NCI-H2171 treated with DMSO at 0.1 percent for 48 hours (cell line): Measurements from ENCODE around the gene AMPD2.
A peak's percentile ranks its signal among the peaks of the same experiment; 100 is the strongest.

Source experiments
- DNase-seq: peaks from one replicate; lab custom pipeline; 2025; lab: John Stamatoyannopoulos, UW

AMPD2 gene

DNA sequence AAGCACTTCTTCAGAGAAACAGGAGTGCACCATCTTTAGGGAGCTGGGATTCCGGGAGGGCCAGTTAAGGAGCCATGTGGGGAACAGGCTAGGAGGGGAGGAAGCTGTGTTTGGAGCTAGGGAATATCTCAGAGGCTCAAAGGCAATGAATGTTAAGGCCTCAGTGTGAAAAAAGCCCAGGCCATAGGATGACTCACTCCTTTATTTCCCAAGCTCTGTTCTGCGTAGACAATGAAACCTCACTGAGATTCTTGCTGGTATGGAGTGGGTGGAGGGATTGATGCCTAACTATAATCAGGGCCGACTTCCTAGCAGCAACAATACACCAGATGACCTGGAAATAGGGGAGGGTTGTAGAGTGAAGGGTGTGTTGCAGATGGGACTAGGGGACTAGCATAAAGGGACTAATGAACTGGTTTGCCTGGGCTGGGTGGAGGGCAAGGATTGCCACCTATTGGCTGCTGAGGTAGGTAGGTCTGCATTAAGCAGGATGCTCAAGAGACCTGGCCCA lies 2.3 kb upstream of the AMPD2 start:
- no peak for DNase-seq

- no peak for DNase-seq
These were observed 719 bp upstream of the AMPD2 start for GRCh38 chr1:109618661-109619575.

DNA sequence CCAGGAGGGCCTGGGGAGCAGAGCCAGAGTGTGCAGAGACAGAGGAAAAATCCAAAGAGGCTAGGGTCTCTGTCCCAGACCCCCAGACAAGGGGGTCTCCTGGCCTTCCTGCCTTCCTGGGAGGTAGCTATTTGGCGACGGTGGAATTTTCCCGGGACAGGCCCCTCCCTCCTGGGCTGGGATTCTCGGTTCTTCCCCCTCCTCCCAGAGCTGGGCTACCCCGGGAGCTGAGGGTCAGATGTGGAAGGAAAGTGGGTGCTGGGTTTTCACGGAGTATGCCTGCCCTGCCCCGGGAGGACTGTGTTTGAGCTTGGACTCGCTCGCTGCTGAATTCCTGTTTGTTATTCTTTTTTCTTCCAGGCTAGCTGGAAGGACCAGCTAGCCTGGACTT lies 759 bp downstream of the AMPD2 start:
- DNase-seq = no peak

GRCh38 chr1:109620841-109621286 lies 1.2 kb downstream of the AMPD2 start:
- DNase-seq = peak; percentile 93

- DNase-seq = no peak
These were observed 1.9 kb downstream of the AMPD2 start for GRCh38 chr1:109621379-109622136.

DNA sequence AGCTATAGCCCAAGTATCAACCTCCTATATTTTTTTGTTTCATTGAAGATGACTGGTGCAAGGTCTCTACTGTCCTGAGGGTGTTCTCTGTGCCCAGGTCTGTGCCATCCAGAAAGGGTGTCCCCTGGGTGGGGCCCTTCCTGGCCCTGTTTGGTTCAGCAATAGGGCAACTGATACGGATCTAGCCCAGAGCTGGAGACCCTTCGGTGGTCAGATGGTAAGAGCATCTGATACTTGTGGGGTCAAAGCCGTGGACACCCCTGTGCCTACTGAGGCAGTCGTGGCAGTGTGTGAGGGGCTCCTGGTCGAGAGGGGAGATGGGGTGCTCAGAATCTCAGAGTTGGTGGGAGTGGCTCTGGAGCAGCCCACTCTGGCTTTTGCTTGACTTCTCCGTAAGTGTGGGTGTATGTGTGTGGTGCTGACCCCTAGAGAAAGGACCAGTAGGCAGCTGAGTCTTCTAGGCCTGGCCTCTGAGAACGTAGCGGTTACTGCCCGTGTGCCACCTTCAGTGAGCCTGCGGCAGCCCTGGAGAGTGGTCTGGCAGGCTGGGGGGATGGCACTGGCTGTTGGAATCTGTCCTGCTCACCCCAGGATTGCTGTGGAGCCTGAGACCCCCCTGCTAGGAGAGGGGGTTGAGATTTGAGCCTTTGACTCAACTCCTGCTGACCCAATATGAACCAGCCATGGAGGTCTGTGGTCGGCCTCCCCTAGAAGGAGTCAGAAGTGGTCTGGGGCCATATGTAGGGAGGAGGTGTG lies 2.7 kb downstream of the AMPD2 start:
- DNase-seq = no peak

DNA sequence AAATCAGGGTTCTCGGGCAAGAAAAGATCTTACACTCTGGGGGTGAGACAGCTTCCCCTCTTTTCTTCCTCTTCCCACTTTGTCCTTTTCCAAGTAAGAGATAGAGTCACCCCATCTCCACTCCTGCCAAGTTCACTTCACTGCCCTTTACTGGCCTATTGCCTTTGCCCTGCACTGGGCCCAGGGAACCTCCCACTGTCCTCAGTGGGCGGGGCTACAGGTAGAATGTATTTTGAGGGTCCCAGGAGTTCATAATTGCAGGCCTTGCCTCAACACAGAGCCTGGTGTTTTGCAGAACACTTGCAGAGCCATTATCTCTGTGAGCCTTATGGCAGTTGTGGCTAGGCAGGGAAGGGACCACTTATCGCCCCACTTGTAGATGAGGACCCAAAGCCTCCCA lies 3.3 kb downstream of the AMPD2 start:
- DNase-seq = no peak

DNA sequence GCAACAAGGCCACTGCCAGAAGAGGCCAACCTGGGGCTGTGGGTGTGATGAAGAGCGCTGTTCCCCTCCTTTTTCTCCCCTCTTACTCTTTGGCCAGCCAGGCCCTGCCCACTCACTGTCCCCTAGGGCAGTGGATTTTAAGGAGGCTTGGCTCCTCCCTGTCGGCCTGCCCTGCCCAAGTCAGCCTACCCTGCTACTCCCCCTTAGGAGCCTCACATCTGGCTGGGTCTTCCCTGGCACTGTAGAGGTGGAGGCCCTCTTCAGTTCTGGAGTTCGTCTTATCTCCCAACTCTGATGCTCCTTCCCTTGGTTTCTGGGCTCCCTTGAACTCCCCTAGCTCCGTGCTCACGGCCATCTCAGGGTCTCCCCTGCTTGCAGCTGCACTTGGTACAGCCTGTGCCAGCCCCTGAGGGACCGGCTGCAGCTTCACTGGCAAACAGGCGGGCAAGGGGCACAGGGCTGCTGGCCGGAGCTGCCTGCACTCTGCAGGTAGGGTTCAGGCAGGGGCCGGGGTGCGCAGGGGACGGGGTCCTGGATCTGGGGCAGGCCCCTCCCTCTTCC lies 4.0 kb downstream of the AMPD2 start:
- no peak for DNase-seq

DNA sequence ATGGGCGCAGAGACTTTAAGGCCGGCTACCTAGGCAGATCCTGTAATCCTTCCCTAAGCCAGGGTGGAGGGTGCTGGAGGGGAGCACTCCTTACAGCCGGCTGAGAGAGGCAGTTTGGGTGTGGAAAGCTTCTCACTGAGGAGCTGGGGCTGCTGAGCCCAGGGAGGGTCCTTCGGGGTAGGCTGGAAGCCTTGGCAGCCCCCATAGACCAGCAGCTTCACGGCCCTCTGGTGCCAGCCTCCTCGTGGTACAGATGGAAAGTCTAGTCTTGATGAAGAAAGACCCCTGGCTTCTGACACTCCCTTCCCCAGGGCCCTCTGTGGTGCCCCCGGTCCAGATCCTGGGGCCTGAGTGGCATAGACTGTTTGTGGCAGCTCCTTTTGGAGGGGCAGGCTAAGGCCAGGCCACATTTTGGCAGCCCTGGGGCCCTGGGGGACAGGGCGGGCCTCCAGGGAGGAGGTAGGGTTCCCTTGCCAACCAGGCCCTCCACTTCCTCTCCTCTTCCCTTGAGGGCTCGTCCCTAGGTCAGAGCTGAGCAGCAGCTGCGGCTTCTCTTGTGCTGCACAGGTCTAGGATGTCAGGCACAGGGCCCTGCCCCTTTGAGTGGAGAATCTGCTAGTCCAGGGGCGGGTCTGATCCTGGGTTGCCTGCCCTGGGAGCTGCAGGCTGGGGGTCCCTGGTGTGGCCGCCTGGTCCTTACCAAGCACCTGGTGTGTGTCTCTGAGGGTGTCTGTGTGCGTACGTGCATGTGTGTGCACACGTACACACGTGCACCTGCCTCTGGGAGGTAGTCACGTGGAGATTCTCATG lies 4.8 kb downstream of the AMPD2 start:
- DNase-seq = peak; percentile 72

DNA sequence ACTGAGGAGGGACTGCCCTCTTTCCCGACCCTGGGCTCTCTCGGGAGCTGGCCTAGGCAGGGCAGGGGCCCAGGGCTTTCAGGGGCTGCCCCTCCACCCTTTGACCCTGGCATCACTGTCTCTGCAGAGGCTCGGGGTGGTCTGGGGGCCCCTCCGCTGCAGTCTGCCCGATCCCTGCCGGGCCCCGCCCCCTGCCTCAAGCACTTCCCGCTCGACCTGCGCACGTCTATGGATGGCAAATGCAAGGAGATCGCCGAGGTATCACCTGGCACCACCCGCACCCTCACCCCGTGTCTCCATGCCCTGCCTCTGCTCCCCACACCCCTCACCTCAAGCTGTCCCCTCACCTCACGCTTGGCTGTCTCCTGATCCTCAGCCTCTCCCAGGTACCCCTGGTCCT lies 5.5 kb downstream of the AMPD2 start:
- DNase-seq = no peak

GRCh38 chr1:109625601-109626560 lies 6.2 kb downstream of the AMPD2 start:
- DNase-seq = peak; percentile 57

DNA sequence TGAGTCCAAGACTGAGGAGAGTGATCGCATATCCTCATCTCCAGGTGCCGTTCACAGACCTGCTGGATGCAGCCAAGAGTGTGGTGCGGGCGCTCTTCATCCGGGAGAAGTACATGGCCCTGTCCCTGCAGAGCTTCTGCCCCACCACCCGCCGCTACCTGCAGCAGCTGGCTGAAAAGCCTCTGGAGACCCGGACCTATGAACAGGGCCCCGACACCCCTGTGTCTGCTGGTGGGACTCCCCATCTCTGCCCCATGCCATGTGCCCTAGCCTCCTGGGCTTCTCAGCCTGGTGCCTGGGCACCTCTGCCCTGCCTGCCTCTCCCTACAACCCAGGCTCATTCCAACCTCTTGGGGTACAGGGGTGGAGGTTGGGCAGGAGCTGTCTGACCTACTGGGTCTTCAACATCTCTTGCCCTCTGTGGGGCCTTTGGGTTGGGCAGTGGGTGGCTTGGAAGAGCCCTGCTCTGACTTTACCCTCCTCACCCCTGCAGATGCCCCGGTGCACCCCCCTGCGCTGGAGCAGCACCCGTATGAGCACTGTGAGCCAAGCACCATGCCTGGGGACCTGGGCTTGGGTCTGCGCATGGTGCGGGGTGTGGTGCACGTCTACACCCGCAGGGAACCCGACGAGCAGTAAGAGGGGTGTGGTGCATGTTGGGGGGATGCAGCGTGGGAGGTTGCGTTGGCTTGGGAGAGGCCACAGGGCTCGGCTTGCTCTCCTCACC lies 7.2 kb downstream of the AMPD2 start:
- DNase-seq = no peak

- no peak for DNase-seq
These were observed 8.2 kb downstream of the AMPD2 start for GRCh38 chr1:109627692-109628399.

GRCh38 chr1:109628540-109629321 lies 9.1 kb downstream of the AMPD2 start:
- no peak for DNase-seq

DNA sequence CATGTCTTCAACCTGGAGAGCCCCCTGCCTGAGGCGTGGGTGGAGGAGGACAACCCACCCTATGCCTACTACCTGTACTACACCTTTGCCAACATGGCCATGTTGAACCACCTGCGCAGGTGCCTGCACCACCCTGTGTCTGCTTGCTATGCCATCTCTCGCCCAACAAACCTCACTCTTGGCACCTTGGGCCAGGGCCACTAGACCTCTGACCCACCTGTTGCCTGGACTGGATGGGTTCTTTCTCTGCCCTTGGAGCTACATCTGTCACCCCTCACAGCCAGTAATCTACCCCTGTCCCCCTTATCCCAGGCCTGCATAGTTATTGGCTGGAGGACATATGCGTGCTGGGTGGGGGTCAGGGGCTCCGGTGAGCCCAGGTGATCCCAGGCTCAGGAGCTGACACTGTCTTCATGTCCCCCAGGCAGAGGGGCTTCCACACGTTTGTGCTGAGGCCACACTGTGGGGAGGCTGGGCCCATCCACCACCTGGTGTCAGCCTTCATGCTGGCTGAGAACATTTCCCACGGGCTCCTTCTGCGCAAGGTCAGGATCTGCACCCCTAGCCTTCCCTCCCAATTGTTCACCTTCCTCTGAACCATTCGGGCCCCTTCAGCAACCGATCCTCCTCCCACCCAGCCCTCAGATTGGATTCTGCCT lies 9.9 kb downstream of the AMPD2 start:
- DNase-seq = no peak

GRCh38 chr1:109630081-109630897 lies 10.7 kb downstream of the AMPD2 start:
- no peak for DNase-seq
